ENCODE data around the gene NT5DC2. TPM values are rescaled to one million over a fixed set of nuclear protein-coding genes. Genes with fewer than 3 reads are reported as not detected.

The NT5DC2 gene
- total RNA-seq, 1 experiment from 2014 or later: 229 TPM

DNA sequence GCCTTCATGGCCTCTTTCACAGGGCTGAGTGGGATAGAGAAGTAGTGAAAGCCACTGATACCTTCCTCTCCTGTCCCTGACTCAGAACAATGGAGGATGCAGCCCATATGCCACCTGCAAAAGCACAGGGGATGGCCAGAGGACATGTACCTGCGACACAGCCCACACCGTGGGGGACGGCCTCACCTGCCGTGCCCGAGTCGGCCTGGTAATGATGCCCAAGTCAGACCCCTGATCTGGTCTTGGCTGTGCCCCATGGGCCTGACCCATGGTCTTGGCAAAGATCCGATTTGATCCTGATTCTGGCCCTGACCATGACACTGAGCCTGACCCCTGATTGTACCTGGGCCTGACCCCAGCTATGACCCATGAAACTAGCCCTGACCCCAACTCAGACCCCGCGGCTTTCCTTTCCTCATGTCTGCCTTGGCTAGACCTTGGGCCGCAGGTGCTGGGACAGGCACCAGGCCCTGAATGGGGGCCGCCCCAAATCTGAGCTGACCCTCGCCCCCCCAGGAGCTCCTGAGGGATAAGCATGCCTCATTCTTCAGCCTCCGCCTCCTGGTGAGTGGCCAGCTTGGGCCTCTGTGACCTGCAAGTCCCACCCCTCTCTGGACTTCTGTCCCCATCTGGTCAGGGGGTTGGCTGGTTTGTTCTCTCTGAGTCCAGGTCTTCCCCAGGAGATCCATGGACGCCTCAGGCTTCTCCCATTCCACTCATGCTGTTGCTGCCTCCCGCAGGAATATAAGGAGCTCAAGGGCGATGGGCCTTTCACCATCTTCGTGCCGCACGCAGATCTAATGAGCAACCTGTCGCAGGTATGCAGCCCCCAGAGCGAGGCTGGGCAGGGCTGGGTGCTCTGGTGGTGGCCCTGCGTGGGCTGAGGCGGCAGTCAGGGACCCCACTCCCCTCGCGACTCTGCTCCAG, 15.6 kb downstream of the NT5DC2 start:
- no peak overlapping the region for H2AFZ ChIP-seq (ENCODE audit: low read length)
- TF ChIP-seq, protein P1, sequence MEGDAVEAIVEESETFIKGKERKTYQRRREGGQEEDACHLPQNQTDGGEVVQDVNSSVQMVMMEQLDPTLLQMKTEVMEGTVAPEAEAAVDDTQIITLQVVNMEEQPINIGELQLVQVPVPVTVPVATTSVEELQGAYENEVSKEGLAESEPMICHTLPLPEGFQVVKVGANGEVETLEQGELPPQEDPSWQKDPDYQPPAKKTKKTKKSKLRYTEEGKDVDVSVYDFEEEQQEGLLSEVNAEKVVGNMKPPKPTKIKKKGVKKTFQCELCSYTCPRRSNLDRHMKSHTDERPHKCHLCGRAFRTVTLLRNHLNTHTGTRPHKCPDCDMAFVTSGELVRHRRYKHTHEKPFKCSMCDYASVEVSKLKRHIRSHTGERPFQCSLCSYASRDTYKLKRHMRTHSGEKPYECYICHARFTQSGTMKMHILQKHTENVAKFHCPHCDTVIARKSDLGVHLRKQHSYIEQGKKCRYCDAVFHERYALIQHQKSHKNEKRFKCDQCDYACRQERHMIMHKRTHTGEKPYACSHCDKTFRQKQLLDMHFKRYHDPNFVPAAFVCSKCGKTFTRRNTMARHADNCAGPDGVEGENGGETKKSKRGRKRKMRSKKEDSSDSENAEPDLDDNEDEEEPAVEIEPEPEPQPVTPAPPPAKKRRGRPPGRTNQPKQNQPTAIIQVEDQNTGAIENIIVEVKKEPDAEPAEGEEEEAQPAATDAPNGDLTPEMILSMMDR (conservative IDR thresholded peaks at IDR 0.05; ENCODE audit: low read depth, low read length): no peak
- no peak overlapping the region for H3K27ac ChIP-seq (ENCODE audit: low read length)
- no peaks in the 10 kb centered on the region for H3K27me3 ChIP-seq (ENCODE audit: low read length)
- ChIA-PET POLR2A (ENCODE audit: unreplicated experiment) (no interaction called here), CTCF (no interaction called here)
- no TSS peak for BruUV-seq (replicated peaks)
- no peaks in the 10 kb centered on the region for H3F3A ChIP-seq (ENCODE audit: low read length, unreplicated experiment)
- H3K36me3 ChIP-seq (ENCODE audit: low read depth, low read length): no peaks in the 10 kb centered on the region
- H3K79me2 ChIP-seq (ENCODE audit: low read length): no peaks in the 10 kb centered on the region
- no peaks in the 10 kb centered on the region for H3K4me1 ChIP-seq (ENCODE audit: insufficient read depth, low read length)
- H3K9ac ChIP-seq (ENCODE audit: low read length): no peak overlapping the region
- intact Hi-C loops (cut with micrococcal nuclease): no loop called here
- no peak for ATAC-seq
- no peak overlapping the region for H3K4me2 ChIP-seq (ENCODE audit: low read length)
- H3K9me2 ChIP-seq (replicated peaks; ENCODE audit: low read length): no peaks in the 10 kb centered on the region
- H4K20me1 ChIP-seq (ENCODE audit: low read length): no peaks in the 10 kb centered on the region
- H3K9me3 ChIP-seq (ENCODE audit: low read length): no peaks in the 10 kb centered on the region
- DNase-seq: no peak
- no peak overlapping the region for H3K4me3 ChIP-seq (ENCODE audit: low read length)

DNA sequence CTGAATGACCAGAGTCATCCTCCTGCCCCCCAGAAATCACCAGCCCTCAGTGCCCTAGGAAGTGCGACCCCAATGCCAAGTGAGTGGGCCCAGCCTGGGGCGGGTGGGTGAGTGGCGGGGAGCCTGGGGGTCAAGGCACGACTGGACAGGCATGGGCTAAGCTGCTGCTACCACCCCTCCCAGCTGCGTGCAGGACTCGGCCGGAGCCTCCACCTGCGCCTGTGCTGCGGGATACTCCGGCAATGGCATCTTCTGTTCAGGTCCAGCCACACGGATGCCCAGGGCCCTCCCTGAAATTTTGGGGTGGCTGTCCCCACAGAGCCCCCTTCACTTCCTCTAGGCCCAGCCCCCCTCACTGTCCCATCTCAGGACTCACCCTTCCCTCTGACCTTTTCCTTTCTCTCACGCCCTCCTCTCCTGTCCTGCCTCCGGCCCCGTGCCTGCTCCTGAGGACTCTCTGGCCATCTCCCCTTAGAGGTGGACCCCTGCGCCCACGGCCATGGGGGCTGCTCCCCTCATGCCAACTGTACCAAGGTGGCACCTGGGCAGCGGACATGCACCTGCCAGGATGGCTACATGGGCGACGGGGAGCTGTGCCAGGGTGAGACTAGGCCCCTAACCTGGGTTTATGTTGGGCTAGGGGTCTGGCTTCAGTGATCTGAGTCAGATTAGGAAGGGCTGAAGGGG, 17.0 kb downstream of the NT5DC2 start:
- DNase-seq (no peak), ATAC-seq (no peak)
- H4K20me1 ChIP-seq (ENCODE audit: low read length): no peaks in the 10 kb centered on the region
- H3K4me2 ChIP-seq (ENCODE audit: low read length): no peak overlapping the region
- ChIA-PET POLR2A (ENCODE audit: unreplicated experiment) (no interaction called here), CTCF (no interaction called here)
- no peaks in the 10 kb centered on the region for H3K36me3 ChIP-seq (ENCODE audit: low read depth, low read length)
- no peaks in the 10 kb centered on the region for H3K9me3 ChIP-seq (ENCODE audit: low read length)
- intact Hi-C loops (cut with micrococcal nuclease): no loop called here
- no peak overlapping the region for H3K27ac ChIP-seq (ENCODE audit: low read length)
- no TSS peak for BruUV-seq (replicated peaks)
- TF ChIP-seq EZH2 (IDR thresholded peaks at IDR 0.05; ENCODE audit: low read length, unreplicated experiment) (no peak), EZH2phosphoT487 (IDR thresholded peaks at IDR 0.05; ENCODE audit: borderline replicate concordance, low read length) (no peak)
- TF ChIP-seq, protein P1 (conservative IDR thresholded peaks at IDR 0.05; ENCODE audit: low read depth, low read length): no peak
- no peaks in the 10 kb centered on the region for H3K27me3 ChIP-seq (ENCODE audit: low read length)
- H3K4me3 ChIP-seq (ENCODE audit: low read length): no peak overlapping the region
- H2AFZ ChIP-seq (ENCODE audit: low read length): no peak overlapping the region
- no peak overlapping the region for H3K9ac ChIP-seq (ENCODE audit: low read length)
- no peaks in the 10 kb centered on the region for H3F3A ChIP-seq (ENCODE audit: low read length, unreplicated experiment)
- H3K79me2 ChIP-seq (ENCODE audit: low read length): no peaks in the 10 kb centered on the region
- no peaks in the 10 kb centered on the region for H3K4me1 ChIP-seq (ENCODE audit: insufficient read depth, low read length)
- H3K9me2 ChIP-seq (replicated peaks; ENCODE audit: low read length): no peaks in the 10 kb centered on the region

DNA sequence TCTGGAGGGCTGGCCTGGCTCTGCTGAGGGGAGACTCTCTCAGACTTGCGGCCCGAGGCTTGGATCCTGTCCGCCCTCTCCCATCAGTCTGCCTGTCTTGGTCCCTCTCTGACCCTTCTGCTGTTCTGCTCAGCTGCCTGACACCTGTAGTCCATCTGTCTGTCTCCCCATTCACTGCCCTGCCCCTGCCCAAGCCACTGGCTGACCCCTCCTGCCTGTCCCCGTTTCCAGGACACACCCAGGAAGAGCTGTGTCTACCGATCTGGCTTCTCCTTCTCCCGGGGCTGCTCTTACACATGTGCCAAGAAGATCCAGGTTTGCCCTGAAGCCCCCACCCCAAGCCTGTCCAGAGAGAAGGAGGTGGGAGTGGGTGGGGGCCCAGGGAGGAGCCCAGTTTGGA, 18.5 kb downstream of the NT5DC2 start:
- TF ChIP-seq EZH2 (IDR thresholded peaks at IDR 0.05; ENCODE audit: low read length, unreplicated experiment) (no peak), EZH2phosphoT487 (IDR thresholded peaks at IDR 0.05; ENCODE audit: borderline replicate concordance, low read length) (no peak)
- TF ChIP-seq, protein P1 (conservative IDR thresholded peaks at IDR 0.05; ENCODE audit: low read depth, low read length): no peak
- ATAC-seq (peak; percentile 15), DNase-seq (no peak)
- no TSS peak for BruUV-seq (replicated peaks)
- Histone ChIP-seq H3F3A (ENCODE audit: low read length, unreplicated experiment) (no peaks in the 10 kb centered on the region), H3K9me2 (replicated peaks; ENCODE audit: low read length) (no peaks in the 10 kb centered on the region), H3K4me3 (ENCODE audit: low read length) (no peak overlapping the region), H3K36me3 (ENCODE audit: low read depth, low read length) (no peaks in the 10 kb centered on the region), H3K79me2 (ENCODE audit: low read length) (no peaks in the 10 kb centered on the region), H3K4me1 (ENCODE audit: insufficient read depth, low read length) (no peaks in the 10 kb centered on the region), H3K9ac (ENCODE audit: low read length) (no peak overlapping the region), H3K27ac (ENCODE audit: low read length) (no peak overlapping the region), H3K27me3 (ENCODE audit: low read length) (no peaks in the 10 kb centered on the region), H2AFZ (ENCODE audit: low read length) (no peak overlapping the region), H3K4me2 (ENCODE audit: low read length) (no peak overlapping the region), H4K20me1 (ENCODE audit: low read length) (no peaks in the 10 kb centered on the region), H3K9me3 (ENCODE audit: low read length) (no peaks in the 10 kb centered on the region)
- ChIA-PET CTCF (no interaction called here), POLR2A (ENCODE audit: unreplicated experiment) (no interaction called here)
- intact Hi-C loops (cut with micrococcal nuclease): no loop called here

All from PC-3 (cell line).